ENCODE data around the gene TNNC2.

DNA sequence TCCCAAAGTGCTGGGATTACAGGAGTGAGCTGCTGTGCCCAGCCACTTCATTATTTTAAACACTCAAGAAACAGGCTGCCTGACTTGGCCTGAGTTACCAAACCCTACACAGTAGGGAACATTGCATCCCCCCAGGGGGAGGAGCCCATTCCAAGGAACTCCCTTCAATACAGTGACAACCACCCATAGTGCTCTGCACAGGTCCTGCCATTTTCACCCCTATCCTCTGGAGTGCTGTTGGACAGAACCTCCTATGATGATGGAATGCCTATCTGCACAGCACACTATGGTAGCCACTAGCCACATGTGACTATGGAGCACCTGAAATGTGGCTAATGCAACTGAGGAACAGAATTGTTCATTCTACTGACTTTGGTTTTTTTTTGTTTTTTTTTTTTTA is 18.3 kb upstream of the TNNC2 start:
- TF ChIP-seq, protein P1, sequence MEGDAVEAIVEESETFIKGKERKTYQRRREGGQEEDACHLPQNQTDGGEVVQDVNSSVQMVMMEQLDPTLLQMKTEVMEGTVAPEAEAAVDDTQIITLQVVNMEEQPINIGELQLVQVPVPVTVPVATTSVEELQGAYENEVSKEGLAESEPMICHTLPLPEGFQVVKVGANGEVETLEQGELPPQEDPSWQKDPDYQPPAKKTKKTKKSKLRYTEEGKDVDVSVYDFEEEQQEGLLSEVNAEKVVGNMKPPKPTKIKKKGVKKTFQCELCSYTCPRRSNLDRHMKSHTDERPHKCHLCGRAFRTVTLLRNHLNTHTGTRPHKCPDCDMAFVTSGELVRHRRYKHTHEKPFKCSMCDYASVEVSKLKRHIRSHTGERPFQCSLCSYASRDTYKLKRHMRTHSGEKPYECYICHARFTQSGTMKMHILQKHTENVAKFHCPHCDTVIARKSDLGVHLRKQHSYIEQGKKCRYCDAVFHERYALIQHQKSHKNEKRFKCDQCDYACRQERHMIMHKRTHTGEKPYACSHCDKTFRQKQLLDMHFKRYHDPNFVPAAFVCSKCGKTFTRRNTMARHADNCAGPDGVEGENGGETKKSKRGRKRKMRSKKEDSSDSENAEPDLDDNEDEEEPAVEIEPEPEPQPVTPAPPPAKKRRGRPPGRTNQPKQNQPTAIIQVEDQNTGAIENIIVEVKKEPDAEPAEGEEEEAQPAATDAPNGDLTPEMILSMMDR (conservative IDR thresholded peaks at IDR 0.05; ENCODE audit: low read depth in 2 of 2), result no peak
- TF ChIP-seq POLR2AphosphoS5 (IDR thresholded peaks at IDR 0.05; ENCODE audit: low read depth), result no peak
- no peak for TF ChIP-seq ZNF331 (CRISPR knock-in tag; IDR thresholded peaks at IDR 0.05; ENCODE audit: low read depth)
- TF ChIP-seq CREB1 (CRISPR knock-in tag; IDR thresholded peaks at IDR 0.05; ENCODE audit: low read depth), result no peak
- TF ChIP-seq EZH2 (IDR thresholded peaks at IDR 0.05; ENCODE audit: low read depth, unreplicated experiment), result no peak
- no peak for TF ChIP-seq REST (IDR thresholded peaks at IDR 0.05; ENCODE audit: unreplicated experiment)
- TF ChIP-seq, protein P2, sequence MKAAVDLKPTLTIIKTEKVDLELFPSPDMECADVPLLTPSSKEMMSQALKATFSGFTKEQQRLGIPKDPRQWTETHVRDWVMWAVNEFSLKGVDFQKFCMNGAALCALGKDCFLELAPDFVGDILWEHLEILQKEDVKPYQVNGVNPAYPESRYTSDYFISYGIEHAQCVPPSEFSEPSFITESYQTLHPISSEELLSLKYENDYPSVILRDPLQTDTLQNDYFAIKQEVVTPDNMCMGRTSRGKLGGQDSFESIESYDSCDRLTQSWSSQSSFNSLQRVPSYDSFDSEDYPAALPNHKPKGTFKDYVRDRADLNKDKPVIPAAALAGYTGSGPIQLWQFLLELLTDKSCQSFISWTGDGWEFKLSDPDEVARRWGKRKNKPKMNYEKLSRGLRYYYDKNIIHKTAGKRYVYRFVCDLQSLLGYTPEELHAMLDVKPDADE (IDR thresholded peaks at IDR 0.05), result no peak
- TF ChIP-seq EZH2phosphoT487 (IDR thresholded peaks at IDR 0.05; ENCODE audit: unreplicated experiment), result no peak
- no peak for TF ChIP-seq JUNB (IDR thresholded peaks at IDR 0.05; ENCODE audit: unreplicated experiment)
- TF ChIP-seq, protein P3, sequence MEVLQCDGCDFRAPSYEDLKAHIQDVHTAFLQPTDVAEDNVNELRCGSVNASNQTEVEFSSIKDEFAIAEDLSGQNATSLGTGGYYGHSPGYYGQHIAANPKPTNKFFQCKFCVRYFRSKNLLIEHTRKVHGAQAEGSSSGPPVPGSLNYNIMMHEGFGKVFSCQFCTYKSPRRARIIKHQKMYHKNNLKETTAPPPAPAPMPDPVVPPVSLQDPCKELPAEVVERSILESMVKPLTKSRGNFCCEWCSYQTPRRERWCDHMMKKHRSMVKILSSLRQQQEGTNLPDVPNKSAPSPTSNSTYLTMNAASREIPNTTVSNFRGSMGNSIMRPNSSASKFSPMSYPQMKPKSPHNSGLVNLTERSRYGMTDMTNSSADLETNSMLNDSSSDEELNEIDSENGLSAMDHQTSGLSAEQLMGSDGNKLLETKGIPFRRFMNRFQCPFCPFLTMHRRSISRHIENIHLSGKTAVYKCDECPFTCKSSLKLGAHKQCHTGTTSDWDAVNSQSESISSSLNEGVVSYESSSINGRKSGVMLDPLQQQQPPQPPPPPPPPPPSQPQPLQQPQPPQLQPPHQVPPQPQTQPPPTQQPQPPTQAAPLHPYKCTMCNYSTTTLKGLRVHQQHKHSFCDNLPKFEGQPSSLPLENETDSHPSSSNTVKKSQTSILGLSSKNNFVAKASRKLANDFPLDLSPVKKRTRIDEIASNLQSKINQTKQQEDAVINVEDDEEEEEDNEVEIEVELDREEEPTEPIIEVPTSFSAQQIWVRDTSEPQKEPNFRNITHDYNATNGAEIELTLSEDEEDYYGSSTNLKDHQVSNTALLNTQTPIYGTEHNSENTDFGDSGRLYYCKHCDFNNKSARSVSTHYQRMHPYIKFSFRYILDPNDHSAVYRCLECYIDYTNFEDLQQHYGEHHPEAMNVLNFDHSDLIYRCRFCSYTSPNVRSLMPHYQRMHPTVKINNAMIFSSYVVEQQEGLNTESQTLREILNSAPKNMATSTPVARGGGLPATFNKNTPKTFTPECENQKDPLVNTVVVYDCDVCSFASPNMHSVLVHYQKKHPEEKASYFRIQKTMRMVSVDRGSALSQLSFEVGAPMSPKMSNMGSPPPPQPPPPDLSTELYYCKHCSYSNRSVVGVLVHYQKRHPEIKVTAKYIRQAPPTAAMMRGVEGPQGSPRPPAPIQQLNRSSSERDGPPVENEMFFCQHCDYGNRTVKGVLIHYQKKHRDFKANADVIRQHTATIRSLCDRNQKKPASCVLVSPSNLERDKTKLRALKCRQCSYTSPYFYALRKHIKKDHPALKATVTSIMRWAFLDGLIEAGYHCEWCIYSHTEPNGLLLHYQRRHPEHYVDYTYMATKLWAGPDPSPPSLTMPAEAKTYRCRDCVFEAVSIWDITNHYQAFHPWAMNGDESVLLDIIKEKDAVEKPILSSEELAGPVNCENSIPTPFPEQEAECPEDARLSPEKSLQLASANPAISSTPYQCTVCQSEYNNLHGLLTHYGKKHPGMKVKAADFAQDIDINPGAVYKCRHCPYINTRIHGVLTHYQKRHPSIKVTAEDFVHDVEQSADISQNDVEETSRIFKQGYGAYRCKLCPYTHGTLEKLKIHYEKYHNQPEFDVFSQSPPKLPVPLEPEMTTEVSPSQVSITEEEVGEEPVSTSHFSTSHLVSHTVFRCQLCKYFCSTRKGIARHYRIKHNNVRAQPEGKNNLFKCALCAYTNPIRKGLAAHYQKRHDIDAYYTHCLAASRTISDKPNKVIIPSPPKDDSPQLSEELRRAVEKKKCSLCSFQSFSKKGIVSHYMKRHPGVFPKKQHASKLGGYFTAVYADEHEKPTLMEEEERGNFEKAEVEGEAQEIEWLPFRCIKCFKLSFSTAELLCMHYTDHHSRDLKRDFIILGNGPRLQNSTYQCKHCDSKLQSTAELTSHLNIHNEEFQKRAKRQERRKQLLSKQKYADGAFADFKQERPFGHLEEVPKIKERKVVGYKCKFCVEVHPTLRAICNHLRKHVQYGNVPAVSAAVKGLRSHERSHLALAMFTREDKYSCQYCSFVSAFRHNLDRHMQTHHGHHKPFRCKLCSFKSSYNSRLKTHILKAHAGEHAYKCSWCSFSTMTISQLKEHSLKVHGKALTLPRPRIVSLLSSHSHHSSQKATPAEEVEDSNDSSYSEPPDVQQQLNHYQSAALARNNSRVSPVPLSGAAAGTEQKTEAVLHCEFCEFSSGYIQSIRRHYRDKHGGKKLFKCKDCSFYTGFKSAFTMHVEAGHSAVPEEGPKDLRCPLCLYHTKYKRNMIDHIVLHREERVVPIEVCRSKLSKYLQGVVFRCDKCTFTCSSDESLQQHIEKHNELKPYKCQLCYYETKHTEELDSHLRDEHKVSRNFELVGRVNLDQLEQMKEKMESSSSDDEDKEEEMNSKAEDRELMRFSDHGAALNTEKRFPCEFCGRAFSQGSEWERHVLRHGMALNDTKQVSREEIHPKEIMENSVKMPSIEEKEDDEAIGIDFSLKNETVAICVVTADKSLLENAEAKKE (CRISPR knock-in tag; IDR thresholded peaks at IDR 0.05), result no peak
- no peak for TF ChIP-seq NANOG (IDR thresholded peaks at IDR 0.05; ENCODE audit: borderline replicate concordance)
- no peak for TF ChIP-seq STAT1 (IDR thresholded peaks at IDR 0.05; ENCODE audit: unreplicated experiment)

Measured in GM23338 (cell line).